Smooth muscle cell (in vitro differentiated cells): ENCODE measurements around the gene FBH1. TPM values are rescaled to one million over a fixed set of nuclear protein-coding genes. Genes with fewer than 3 reads are reported as not detected.

ENCODE experiments used
- DNase-seq: peaks from one replicate; lab custom pipeline; 2025; ENCODE audit not compliant: unreplicated experiment; lab: John Stamatoyannopoulos, UW
- H2AFZ ChIP-seq: fragments of 200-600 bp; sonication (generic); 2 replicates; pipeline ENCODE4 v1.6.0; 2016; ENCODE audit warnings: antibody characterized with exemption, low read depth, mild to moderate bottlenecking
- H3F3A ChIP-seq: fragments of 200-600 bp; sonication (generic); 2 replicates; pipeline ENCODE4 v1.6.0; 2017; ENCODE audit warnings: antibody characterized with exemption, low read depth
- H3K27ac ChIP-seq: fragments of 200-600 bp; sonication (generic); 2 replicates; pipeline ENCODE4 v1.5.1; 2016; ENCODE audit warnings: low read depth, mild to moderate bottlenecking
- H3K27me3 ChIP-seq: fragments of 200-600 bp; sonication (generic); 2 replicates; pipeline ENCODE4 v1.6.1; 2016; ENCODE audit warnings: low read depth, mild to moderate bottlenecking
- H3K36me3 ChIP-seq: fragments of 200-600 bp; sonication (generic); 2 replicates; pipeline ENCODE4 v1.5.1; 2016; ENCODE audit warnings: low read depth
- H3K4me1 ChIP-seq: fragments of 200-600 bp; sonication (generic); 2 replicates; pipeline ENCODE4 v1.5.1; 2016; ENCODE audit warnings: low read depth
- H3K4me2 ChIP-seq: fragments of 200-600 bp; sonication (generic); 2 replicates; pipeline ENCODE4 v1.6.0; 2016; ENCODE audit warnings: mild to moderate bottlenecking
- H3K4me3 ChIP-seq: fragments of 200-600 bp; sonication (generic); 2 replicates; pipeline ENCODE4 v1.5.1; 2016; ENCODE audit warnings: mild to moderate bottlenecking
- H3K79me2 ChIP-seq: fragments of 200-600 bp; sonication (generic); 2 replicates; pipeline ENCODE4 v1.6.0; 2016; ENCODE audit warnings: low read depth, mild to moderate bottlenecking
- H3K9ac ChIP-seq: fragments of 200-600 bp; sonication (generic); 2 replicates; pipeline ENCODE4 v1.6.0; 2016; ENCODE audit warnings: low read depth
- H3K9me3 ChIP-seq: fragments of 200-600 bp; sonication (generic); replicated peaks from 2 replicates; pipeline ENCODE4 v1.5.1; 2016; ENCODE audit warnings: low read depth
- H4K20me1 ChIP-seq: fragments of 200-600 bp; sonication (generic); 2 replicates; pipeline ENCODE4 v1.6.0; 2016; ENCODE audit warnings: low read depth
- WGBS: methylation state at CpG from one replicate; pipeline ENCODE4 v1.1.7; 2016; ENCODE audit warnings: low lambda C conversion rate; 5-methylcytosine and 5-hydroxymethylcytosine counted together
- polyA plus RNA-seq: library from polyadenylated mRNA; unstranded; fragments of >200 nt; fragmentation: Nextera tagmentation; extraction: Ambion mirVana; gene quantifications from 2 replicates; pipeline ENCODE4 v1.2.1, GENCODE V29; 2016
- total RNA-seq: library from RNA; depleted of rRNA; stranded (reverse); fragments of >200 nt; gene quantifications from 2 replicates; pipeline ENCODE4 v1.2.3, GENCODE V29; 2014
- TF ChIP-seq, protein P1 (sequence below): fragments of 200-600 bp; sonication (generic); IDR thresholded peaks from 2 replicates; pipeline ENCODE4 v1.5.1; 2017; ENCODE audit warnings: borderline replicate concordance, mild to moderate bottlenecking, antibody characterized with exemption; ENCODE audit not compliant: insufficient read depth, poor library complexity, severe bottlenecking

The FBH1 gene
- total and polyA plus RNA-seq, 2 experiments from 2014 or later, result 68.4 to 70.0 TPM

DNA sequence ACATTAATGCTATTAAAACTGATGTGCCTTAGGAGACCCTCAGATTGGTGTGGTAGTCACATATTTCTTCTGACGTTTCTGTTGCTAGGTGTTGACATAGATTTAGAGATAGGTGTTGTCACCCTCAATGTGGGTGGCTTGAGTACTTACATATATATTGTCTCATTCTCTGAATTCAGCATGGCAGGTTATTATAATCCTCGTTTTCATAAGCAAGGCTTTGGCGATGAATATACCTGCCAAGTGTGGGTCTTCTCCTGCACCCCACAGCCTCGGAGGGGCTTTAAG is 7.0 kb downstream of the FBH1 start:
- Histone ChIP-seq H3K27me3 (no peaks in the 10 kb centered on the region), H3K9me3 (no peaks in the 10 kb centered on the region), H3K36me3 (no peaks in the 10 kb centered on the region), H2AFZ (no peak overlapping the region), H3K4me1 (peaks cover 7% of the 10 kb centered on the region), H3K4me3 (no peak overlapping the region), H3F3A (no peaks in the 10 kb centered on the region), H4K20me1 (peaks cover 73% of the 10 kb centered on the region), H3K27ac (no peak overlapping the region), H3K4me2 (no peak overlapping the region), H3K9ac (no peak overlapping the region), H3K79me2 (peaks cover 88% of the 10 kb centered on the region)
- WGBS, result 90% methylated on average over 4 of the region's 4 CpGs
- TF ChIP-seq, protein P1, sequence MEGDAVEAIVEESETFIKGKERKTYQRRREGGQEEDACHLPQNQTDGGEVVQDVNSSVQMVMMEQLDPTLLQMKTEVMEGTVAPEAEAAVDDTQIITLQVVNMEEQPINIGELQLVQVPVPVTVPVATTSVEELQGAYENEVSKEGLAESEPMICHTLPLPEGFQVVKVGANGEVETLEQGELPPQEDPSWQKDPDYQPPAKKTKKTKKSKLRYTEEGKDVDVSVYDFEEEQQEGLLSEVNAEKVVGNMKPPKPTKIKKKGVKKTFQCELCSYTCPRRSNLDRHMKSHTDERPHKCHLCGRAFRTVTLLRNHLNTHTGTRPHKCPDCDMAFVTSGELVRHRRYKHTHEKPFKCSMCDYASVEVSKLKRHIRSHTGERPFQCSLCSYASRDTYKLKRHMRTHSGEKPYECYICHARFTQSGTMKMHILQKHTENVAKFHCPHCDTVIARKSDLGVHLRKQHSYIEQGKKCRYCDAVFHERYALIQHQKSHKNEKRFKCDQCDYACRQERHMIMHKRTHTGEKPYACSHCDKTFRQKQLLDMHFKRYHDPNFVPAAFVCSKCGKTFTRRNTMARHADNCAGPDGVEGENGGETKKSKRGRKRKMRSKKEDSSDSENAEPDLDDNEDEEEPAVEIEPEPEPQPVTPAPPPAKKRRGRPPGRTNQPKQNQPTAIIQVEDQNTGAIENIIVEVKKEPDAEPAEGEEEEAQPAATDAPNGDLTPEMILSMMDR, result no peak
- no peak for DNase-seq

DNA sequence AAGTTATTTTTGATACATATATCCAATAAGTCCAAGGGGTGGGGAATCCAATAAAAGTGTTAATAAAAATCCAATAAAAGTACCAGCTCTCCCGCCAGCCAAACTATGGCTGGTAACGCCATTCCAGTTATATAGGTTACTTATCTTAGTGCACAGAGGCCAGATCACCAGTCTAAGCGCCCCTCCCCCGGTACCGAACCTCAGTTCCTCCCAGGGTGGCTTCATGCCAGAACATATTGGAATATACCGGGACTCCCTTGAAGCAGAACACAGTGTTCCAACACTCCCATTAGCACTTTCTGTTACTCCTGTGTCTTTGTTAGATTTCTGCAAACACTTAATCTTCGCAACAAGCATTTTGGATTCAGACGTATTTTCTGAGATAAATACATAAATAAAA is 7.5 kb downstream of the FBH1 start:
- Histone ChIP-seq H2AFZ (no peak overlapping the region), H3K27ac (no peak overlapping the region), H3K9me3 (no peaks in the 10 kb centered on the region), H3K27me3 (no peaks in the 10 kb centered on the region), H3K4me1 (peaks cover 4% of the 10 kb centered on the region), H3K79me2 (peaks cover 88% of the 10 kb centered on the region), H4K20me1 (peaks cover 73% of the 10 kb centered on the region), H3K9ac (no peak overlapping the region), H3K4me3 (no peak overlapping the region), H3F3A (no peaks in the 10 kb centered on the region), H3K4me2 (no peak overlapping the region), H3K36me3 (no peaks in the 10 kb centered on the region)
- no peak for DNase-seq
- TF ChIP-seq, protein P1, result no peak
- WGBS, result 97% methylated on average over 8 of the region's 8 CpGs

DNA sequence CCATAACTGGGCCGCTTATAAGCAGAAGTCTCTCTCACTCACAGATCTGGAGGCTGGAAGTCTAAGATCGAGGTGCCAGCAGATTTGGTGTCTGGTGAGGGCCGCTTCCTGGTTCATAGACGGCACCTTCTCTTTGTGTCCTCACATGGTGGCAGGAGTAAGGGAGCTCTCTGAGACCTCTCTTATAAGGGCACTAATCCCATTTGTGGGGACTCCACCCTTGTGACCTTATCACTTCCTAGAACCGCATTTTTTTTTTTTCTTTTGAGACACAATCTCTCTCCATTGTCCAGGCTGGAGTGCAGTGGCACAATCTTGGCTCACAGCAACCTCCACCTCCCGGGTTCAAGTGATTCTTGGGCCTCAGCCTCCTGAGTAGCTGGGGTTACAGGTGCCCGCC is 8.1 kb downstream of the FBH1 start:
- 98% methylated on average over 7 of the region's 7 CpGs for WGBS
- Histone ChIP-seq H3K27ac (no peak overlapping the region), H4K20me1 (peaks cover 73% of the 10 kb centered on the region), H3K4me2 (no peak overlapping the region), H3K9me3 (no peaks in the 10 kb centered on the region), H3K79me2 (peaks cover 88% of the 10 kb centered on the region), H3K9ac (no peak overlapping the region), H3K36me3 (no peaks in the 10 kb centered on the region), H3K4me3 (no peak overlapping the region), H2AFZ (no peak overlapping the region), H3F3A (no peaks in the 10 kb centered on the region), H3K27me3 (no peaks in the 10 kb centered on the region), H3K4me1 (peaks cover 4% of the 10 kb centered on the region)
- DNase-seq, result no peak
- TF ChIP-seq, protein P1, result no peak

DNA sequence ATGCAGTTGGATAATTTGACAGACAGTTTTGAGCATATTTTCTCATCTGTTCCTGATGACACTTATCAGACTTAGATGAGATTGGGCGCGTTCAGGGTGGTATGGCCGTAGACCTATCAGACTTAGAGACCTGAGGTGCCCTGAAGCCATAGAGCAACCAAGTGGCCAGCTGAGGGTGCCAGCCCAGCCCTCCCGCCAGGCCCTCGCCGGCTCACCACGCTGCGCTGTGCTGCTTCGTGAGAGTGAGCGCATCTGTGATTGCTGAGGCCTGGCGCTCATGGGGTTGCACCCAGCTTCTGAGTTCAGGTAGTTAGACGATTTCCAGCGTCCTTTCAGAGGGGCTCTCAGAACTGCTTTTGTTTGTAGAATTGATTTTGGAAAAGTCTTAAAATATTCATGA is 10.2 kb downstream of the FBH1 start:
- H4K20me1 ChIP-seq, result peaks cover 74% of the 10 kb centered on the region
- H3K79me2 ChIP-seq, result peaks cover 79% of the 10 kb centered on the region
- peaks cover 4% of the 10 kb centered on the region for H3K4me1 ChIP-seq
- no peaks in the 10 kb centered on the region for H3K36me3 ChIP-seq
- H3K27ac ChIP-seq, result no peak overlapping the region
- no peaks in the 10 kb centered on the region for H3K9me3 ChIP-seq
- no peaks in the 10 kb centered on the region for H3F3A ChIP-seq
- H3K4me3 ChIP-seq, result no peak overlapping the region
- WGBS, result 96% methylated on average over 13 of the region's 13 CpGs
- DNase-seq, result no peak
- no peak overlapping the region for H2AFZ ChIP-seq
- TF ChIP-seq, protein P1, result no peak
- H3K9ac ChIP-seq, result no peak overlapping the region
- no peaks in the 10 kb centered on the region for H3K27me3 ChIP-seq
- no peak overlapping the region for H3K4me2 ChIP-seq
